OCI-M2 (cell line): ENCODE results near the gene NSA2.
"Not testable (repeated sequence)": the region's sequence is repeated elsewhere in the genome, so short reads cannot be mapped to it uniquely, and the experiment has no call there.

Source experiments
- DNase-seq: peaks from one replicate; lab custom pipeline; 2025; ENCODE audit not compliant: unreplicated experiment; lab: John Stamatoyannopoulos, UW

Gene NSA2

DNA sequence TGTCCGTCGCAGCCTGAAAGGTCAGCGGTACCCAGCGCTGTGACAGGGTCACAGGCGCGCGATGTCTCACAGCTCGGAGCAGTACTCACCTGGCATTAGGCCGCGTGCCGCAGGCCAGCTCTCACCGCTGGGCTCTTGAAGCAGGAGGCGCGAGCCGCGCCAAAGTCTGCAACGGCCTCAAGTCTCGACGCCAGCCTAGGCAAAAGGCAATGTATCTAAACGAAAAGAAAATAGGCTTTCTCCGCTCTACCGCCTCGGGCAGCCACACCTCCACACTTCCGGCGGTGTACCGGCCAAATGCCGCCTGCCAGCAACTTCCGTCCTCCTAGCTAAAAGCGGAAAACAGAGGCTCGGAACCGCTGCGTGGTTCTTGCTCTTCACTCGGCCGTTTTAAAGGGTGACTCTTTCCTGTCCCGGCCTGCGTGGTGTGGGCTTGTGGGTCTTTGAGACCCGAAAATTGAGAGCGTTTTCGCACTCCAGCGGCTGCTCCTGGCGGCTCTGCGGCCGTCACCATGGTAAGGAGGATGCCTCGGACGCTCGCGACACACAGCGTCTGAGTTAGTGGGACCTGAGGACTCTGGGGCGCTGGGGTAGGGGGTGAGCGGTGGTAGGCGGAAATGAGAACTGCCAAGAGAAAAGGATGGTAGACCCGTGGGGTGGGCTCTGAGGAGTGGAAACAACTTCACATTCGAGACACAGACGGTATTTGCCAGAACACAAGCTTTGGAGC, at the start of gene NSA2, which contains the start of gene GFM2:
Gene NSA2, plus strand, starts transcription at position 401 of the 730 bp plus-strand sequence. Its CDS starts 112 bp downstream, at position 513.
Gene GFM2, minus strand, starts transcription at position 269 of the 730 bp plus-strand sequence. CDS start 3,375 bp downstream, outside the sequence.
- DNase-seq, result peak; percentile 62

DNA sequence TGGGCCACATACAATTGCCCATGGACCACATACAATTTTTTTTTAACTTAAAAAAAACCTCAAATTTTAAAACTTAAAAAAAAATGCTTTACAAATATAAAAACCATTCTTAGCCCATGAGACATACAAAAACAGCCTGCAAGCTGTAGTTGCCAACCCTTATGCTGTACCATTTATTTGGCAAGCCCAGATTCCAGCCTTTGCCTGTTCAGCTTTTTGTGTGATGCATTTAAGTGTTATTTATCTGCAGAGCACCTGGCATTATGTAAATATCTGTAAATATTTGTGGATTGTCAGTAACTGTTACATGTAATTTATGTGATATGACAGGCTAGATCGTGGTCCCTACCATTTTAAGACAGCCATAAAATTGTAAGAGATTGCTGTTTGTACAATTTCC, 49.5 kb upstream of the NSA2 start:
- no peak for DNase-seq

DNA sequence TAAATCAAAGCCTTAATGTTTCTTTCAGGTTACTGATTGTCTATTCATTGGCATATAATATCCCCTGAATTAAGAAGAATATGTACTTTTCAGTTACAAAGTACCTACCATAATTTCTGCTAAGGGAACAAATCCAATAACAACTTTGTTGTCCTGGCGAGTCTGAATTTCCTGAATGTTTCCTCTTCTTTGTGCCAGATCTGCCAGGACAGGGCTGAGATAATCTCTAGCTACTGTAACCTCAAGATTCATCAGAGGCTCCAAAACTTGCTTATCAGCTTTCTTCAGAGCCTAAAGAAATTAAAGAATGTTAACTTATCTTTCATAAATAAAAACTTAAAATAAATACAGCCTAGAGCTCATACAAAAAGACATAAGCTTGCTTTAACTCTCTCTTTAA, 44.8 kb upstream of the NSA2 start:
- DNase-seq, result no peak

DNA sequence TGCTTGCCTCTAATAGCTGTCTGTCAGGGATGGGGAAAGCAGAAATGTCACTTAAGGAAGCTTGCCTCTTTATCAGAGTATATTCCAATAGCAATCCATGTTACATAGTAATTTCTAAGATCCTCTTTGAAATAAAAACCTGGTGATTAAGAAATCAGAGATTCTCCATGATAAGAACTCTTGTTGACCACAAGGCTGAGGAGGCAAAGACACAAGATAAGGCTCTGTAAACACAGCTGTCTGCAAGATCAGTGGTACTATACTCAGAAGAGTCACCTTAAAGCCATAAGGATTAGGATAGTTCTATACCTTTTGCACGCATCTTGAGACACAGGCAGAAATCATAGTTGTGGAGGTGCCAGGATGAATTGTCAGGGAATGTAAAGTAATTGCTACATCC, 41.7 kb upstream of the NSA2 start:
- DNase-seq, result no peak

DNA sequence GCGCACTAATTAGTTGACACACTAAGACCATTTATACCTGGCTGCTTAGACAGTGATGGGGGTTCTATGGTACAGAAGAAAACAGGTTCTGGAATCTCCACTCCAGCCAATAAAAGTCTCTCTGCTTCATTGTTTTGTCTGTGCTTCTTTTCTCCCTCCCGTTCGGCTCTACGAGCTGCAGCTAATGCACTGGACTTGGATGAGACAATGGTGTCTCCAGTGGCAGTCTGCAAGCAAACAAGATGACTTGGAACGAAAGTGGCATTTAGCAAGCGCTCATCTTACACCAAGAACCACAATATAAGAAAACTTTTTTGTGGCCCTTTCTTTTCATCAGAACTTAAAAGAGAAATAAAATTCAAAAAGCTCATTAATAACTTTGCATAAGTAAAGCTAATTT, 30.3 kb upstream of the NSA2 start:
- no peak for DNase-seq

DNA sequence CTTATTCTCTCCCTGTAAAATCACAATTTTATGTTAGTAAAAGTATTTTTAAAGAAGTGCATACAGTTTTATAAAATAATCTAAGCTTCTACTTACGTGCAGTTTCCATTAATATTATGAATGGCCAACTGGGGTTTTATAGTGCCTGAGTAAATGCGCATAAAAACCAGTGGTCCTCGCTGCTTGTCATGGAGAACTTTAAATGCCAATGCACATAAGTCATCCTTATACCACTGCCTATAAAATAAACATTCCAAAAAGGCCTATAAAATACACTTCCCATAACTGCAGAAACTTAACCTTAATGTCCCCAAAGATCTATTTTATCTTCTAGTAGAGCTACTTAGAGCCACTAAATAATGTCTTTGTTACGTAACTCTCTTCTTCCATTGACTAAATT, 28.6 kb upstream of the NSA2 start:
- no peak for DNase-seq

DNA sequence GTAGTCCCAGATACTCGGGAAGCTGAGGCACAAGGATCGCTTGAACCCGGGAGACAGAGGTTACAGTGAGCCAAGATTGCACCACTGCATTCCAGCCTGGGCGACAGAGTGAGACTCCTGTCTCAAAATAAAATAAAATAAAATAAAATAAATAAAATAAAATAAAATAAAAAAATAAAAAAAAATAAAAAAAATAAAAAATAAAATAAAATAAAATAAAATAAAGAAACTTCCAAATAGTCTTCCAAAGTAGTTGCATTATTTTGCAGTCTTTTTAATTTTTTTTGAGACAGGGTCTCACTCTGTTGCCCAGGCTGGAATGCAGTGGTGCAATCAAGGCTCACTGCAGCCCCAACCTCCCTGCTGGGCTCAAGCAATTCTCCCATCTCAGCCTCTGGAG, 18.3 kb upstream of the NSA2 start:
- not testable (repeated sequence) for DNase-seq

DNA sequence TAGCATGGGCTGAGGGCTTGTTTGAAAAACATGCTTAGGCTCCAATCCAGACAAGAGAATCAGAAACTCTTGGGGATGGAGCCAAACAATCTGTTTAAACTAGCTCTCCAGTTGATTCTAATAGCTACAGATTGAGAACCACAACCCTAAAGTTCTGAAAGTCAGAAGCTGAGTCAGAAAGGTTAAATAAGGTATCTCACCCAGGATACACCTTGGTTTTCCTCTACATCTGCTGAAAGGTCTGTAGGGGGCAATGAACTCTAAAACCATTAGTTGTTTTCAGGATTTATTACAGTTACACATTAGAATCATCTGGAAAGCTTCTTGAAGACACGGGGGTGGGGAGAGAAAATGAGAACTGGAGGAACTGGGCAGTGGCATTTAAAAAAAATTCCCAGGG, 5.8 kb upstream of the NSA2 start:
- DNase-seq, result no peak

DNA sequence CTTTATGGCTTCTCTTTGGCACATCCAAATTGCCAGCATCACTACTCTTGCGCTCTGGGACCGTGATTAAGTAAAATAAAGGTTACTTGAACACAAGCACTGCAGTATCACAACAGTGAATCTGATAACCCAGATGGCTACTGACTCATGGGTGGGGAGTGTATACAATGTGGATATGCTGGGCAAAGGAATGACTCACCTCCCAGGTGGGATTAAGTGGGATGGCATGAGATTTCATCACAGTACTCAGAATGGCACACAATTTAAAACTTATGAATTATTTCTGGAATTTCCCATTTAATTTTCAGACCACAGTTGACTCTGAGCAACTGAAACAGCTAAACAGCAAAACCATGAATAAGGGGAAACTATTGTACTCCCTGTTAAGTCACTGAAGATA, 4.5 kb upstream of the NSA2 start:
- no peak for DNase-seq

DNA sequence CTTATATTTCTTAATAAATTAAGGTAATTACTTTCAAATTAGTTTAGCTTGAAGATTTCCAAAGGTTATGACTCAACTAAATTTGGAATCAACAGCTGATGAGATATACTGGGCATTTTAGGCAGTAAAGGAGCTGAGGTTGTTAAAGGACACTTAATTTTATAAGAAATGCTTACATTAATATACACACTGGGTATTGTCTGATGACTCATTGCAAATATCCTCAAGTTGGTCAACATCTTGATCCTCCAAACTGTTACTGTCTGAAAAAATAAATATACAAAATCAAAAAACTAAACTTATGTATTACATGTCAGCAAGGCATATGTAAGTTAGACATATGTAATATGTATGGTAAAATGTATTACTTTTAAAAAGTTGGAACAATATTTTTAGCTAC, 3.5 kb upstream of the NSA2 start:
- DNase-seq, result no peak

DNA sequence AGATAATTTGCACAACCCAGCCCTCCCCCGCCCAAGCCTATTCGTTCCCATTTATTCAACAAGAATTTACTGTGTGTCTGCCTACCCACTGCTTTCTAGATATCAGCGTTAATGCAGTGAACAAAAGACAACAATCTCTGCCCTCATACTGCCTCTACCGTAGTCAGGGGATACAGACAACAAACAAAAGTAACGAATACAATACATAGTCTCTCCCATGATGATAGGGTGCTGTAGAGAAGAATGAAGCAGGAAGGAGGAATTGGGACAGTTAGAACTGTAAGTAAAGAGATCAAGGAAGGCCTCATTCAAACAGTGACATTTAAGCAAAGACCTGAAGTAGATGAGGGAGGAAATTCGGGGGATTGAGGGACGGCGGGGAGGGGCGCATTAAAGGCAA, 1.8 kb upstream of the NSA2 start:
- no peak for DNase-seq

DNA sequence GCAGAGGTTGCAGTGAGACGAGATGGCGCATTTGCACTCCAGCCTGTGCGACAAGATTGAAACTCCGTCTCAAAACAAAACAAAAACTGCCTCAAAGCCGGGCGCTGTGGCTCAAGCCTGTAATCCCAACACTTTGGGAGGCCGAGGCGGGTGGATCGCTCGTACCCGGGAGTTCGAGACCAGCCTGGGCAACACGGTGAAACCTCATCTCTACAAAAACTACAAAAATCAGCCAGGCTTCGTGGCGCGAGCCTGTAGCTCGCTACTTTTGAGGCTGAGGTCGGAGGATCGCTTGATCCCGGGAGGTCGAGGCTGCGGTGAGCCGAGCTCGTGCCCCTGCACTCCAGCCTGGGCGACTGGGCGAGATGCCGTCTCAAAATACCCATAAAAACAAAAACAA, 1.1 kb upstream of the NSA2 start:
- DNase-seq, result no peak

DNA sequence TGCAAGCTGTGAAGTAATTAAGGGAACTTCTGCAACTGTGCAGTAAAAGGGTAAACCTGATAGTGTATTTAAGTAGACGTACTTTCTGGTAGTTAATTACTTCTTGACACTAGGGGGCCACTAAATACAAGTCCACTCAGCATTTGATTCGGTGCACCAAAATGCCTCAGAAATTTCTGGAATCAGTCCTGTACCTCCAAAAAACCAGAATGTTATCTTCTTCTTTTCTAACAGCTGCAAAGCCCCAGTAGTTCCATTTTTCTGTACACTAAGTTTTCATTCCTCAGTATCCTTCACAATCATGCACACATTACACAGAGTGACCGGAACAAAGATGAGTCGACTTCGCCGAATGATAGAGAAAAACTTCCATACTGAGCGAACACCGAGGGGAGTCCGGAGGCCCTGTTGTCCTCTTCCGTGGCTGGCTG, 616 bp upstream of the NSA2 start:
- no peak for DNase-seq

DNA sequence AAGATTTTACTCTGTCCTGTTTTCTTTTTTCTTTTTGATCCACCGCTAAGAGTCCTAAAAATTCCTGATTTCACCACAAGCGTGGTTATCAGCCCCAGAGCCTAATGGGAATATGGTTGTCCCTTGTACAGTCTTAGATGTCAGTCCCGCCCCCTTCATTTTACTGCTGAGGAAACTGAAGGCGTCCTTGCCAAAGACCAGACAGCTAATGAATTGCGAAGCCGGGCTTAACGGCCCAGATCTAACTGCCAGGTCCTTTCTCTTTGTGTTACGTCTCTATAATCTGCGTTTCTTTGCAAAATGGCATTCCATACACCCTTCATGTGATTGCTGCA, 497 bp downstream of the NSA2 start:
- no peak for DNase-seq

DNA sequence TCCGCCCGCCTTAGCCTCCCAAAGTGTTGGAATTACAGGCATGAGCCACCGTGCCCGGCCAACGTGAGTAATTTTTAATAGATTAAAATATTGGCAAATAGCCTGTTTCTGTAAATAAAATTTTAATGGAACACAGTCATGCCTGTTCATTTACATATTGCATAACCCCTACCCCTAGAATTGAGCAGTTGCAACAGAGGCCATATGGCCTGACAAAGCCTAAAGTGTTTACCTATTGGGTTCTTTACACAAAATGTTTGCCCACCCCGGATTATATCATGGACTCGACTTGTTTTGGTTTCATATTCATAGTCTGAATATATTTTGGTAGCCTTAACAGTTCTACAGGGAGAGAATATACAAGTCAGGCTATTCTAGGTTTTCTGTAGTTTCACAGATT, 5.3 kb downstream of the NSA2 start:
- no peak for DNase-seq

DNA sequence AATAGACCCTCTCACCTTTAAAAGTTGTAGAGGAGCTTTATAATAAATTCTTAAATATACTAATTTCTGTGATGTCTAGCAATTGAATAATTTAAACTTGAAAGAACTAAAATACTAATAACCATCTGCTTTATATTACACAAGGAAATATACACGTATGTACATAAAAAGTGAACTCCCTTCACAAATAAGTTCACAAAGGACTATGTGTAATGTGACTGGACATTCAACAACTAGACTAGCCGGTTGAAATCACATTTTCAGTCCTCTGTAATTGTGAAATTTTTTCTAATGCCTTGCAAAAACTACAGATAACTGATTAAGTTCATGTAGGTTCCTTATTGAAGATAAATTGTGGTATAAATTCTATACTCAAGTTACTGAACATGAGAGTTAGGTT, 11.6 kb downstream of the NSA2 start:
- no peak for DNase-seq

DNA sequence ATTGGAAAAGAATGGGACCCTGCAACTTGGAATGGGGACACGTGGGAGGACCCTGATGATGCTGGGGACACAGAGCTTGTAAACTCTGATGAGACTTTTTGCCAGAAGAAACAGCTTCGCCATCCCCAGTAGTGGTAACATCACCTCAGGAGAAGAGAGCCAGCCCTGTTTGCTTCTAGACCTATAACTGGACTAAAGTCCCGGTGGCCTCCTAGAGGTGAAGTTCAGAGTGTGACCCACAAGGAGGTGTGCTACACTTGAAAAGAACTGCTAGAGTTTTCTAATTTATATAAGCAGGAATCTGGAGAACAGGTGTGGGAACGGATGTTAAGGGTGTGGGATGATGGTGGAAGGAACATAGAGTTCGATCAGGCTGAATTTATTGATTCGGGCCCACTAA, 19.8 kb downstream of the NSA2 start:
- no peak for DNase-seq

DNA sequence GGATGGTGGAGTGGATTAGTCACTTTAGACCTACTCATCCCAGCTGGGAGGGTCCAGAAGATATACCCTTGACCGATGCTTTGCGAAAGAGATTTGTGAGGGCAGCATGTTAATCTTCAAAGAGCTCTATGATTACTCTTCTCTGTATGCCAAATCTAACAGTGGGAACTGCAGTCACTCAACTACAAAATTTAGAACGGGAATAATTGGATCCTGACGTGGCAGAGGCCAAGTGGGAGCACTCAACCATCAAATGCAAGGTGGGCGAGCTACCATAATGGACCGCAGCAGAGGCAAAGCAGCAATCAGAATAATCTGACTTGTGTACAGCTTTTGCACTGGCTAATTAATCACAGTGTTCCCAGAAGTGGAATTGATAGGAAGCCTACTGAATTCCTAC, 20.4 kb downstream of the NSA2 start:
- no peak for DNase-seq

DNA sequence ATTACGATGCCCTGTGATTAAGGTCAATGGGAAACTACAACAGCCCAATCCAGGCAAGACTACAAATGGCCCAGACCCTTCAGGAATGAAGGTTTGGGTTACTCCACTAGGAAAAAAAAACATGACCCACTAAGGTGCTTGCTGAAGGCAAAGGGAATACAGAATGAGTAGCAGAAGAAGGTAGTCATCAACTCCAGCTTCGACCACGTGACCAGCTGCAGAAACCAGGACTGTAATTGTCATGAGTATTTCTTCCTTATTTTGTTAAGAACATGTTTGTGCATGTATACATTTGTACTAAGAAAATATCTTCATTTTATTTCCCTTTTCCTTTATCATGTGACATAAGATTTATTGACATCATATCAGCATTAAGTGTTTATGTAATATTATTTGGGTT, 24.6 kb downstream of the NSA2 start:
- DNase-seq, result not testable (repeated sequence)

DNA sequence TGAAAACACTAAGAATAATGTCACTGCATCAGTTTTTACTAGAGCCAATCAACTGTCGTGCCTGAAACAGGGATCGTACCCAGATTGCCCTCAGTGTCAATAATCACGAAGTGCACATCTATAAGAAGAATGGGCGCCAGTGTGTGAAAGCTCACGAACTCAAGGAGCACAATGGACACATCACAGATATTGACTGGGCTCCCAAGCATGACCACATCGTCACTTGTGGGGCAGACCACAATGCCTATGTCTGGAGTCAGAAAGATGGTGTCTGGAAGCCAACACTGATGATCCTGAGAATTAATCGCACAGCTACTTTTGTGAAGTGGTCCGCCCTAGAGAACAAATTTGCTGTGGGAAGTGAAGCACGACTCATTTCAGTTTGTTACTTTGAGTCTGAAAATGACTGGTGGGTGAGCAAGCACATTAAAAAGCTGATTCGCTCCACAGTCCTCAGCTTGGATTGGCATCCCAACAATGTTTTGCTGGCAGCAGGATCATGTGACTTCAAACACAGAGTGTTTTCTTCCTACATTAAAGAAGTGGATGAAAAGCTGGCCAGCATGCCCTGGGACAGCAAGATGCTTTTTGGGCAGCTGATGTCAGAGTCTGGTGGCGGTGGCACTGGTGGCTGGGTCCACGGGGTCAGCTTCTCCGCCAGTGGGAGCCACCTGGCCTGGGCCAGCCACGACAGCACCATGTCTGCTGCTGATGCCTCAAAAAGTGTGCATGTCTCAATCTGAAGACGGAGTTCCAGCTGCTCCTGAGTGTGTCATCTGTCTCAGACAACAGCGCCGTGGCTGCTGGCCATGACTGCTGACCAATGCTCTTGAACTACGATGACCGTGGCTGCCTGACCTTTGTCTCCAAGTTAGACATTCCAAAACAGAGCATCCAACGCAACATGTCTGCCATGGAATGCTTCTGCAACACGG, 32.2 kb downstream of the NSA2 start:
- DNase-seq, result no peak

DNA sequence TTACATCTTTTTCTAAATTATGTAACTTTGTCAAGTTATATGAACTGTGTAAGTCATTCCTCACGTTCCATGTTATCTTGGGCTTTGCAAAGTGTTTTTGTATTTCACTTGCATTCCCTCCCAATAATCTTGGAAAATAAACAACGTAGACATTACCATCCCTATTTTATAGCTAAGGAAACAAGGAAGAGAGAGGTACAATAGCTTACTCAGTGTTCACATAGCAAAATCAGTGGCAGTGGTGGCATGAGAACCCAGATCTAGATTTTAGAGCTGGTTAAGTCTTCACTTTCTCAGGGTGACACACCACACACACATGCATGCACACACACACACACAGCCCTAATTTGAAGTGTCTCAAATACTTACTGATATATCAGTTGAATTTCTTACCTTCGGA, 34.1 kb downstream of the NSA2 start:
- no peak for DNase-seq

DNA sequence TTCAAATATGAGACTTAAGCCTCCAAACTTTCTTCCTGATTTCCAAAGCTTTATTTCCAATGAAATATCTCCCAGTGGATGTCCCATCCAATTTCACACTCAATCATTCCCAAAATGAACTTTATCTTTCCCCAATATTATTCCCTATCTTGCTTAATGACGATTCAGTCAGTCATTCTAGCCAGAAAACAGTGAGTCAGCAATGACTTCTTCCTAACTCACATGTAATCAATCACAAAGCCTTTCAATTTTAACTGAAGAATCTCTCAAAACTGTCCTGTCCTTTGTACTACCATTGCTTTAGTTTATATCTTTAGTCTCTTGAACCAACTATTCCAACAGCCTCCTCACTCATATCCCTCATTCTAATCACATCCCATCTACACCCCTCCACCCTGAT, 34.9 kb downstream of the NSA2 start:
- no peak for DNase-seq
